CD14-positive monocyte (primary cell): ENCODE results near the gene LAMA1. TPM values are rescaled to one million over a fixed set of nuclear protein-coding genes. Genes with fewer than 3 reads are reported as not detected.

ENCODE experiments used
- DNase-seq, 3 donors: peaks; one replicate each; pipeline ENCODE4 v3.0.0-alpha.2; 2011 to 2022
- H2AFZ ChIP-seq: 2 replicates; pipeline ENCODE4 v1.6.0; 2012; ENCODE audit warnings: mild to moderate bottlenecking, low read depth, low read length, inconsistent platforms; ENCODE audit not compliant: insufficient read depth, poor library complexity, severe bottlenecking
- H3K27ac ChIP-seq, 2 donors: 1 replicate in 1 of 2; 2 replicates in 1 of 2; pipeline ENCODE4 v1.5.1; 2012 to 2013; ENCODE audit warnings: low read length in 2 of 2, control low read depth in 1 of 2, inconsistent platforms in 1 of 2, low read depth in 1 of 2, mild to moderate bottlenecking in 1 of 2
- H3K27me3 ChIP-seq, 2 donors: one replicate each; pipeline versions ENCODE4 v1.6.0 to v1.6.1; 2011 to 2013; ENCODE audit warnings: low read length in 2 of 2; ENCODE audit not compliant: control insufficient read depth in 2 of 2, insufficient read depth in 2 of 2
- H3K36me3 ChIP-seq, 2 donors: replicated peaks in 1 of 2; 1 replicate in 1 of 2; 2 replicates in 1 of 2; pipeline versions ENCODE4 v1.5.1 to v1.6.1; 2012 to 2013; ENCODE audit warnings: low read length in 2 of 2, control low read depth in 1 of 2, inconsistent platforms in 1 of 2, mild to moderate bottlenecking in 1 of 2; ENCODE audit not compliant: insufficient read depth in 2 of 2, control insufficient read depth in 1 of 2
- H3K4me1 ChIP-seq, 2 donors: 1 replicate in 1 of 2; 2 replicates in 1 of 2; pipeline versions ENCODE4 v1.5.1 to v1.6.1; 2012 to 2013; ENCODE audit warnings: low read length in 2 of 2, control low read depth in 1 of 2, inconsistent platforms in 1 of 2, mild to moderate bottlenecking in 1 of 2, moderate library complexity in 1 of 2; ENCODE audit not compliant: insufficient read depth in 2 of 2, control insufficient read depth in 1 of 2
- H3K4me2 ChIP-seq: replicated peaks from 2 replicates; pipeline ENCODE3; 2012; ENCODE audit warnings: low read length, moderate library complexity, mild to moderate bottlenecking; ENCODE audit not compliant: poor library complexity, severe bottlenecking; ENCODE audit errors: extremely low read depth
- H3K4me3 ChIP-seq, 3 experiments: fragments of 200-600 bp in 1 of 3; sonication (generic) in 1 of 3; replicated peaks in 1 of 3; 1 replicate in 2 of 3; 2 replicates in 1 of 3; pipeline ENCODE4 v1.5.1; 2011 to 2013; ENCODE audit warnings: low read length in 3 of 3, mild to moderate bottlenecking in 3 of 3, control low read depth in 2 of 3, low read depth in 2 of 3, inconsistent platforms in 1 of 3, moderate library complexity in 1 of 3
- H3K79me2 ChIP-seq: 2 replicates; pipeline ENCODE4 v1.6.0; 2012; ENCODE audit warnings: mild to moderate bottlenecking, control low read depth, inconsistent platforms, low read length, moderate library complexity; ENCODE audit not compliant: insufficient read depth
- H3K9ac ChIP-seq: 2 replicates; pipeline ENCODE4 v1.6.0; 2017; ENCODE audit warnings: low read length, mild to moderate bottlenecking; ENCODE audit not compliant: insufficient read depth, poor library complexity, severe bottlenecking
- H3K9me3 ChIP-seq, 2 donors: replicated peaks in 1 of 2; 1 replicate in 1 of 2; 2 replicates in 1 of 2; pipeline versions ENCODE4 v1.5.1 to v1.6.1; 2012 to 2013; ENCODE audit warnings: low read length in 2 of 2, control low read depth in 1 of 2; ENCODE audit not compliant: control insufficient read depth in 1 of 2, insufficient read depth in 1 of 2
- H4K20me1 ChIP-seq: 2 replicates; pipeline ENCODE4 v1.6.0; 2012; ENCODE audit warnings: mild to moderate bottlenecking, low read length, control low read depth, moderate library complexity; ENCODE audit not compliant: insufficient read depth
- H3K27ac Mint-ChIP-seq, 7 donors: one replicate each; pipeline ENCODE4 v1.8.0; 2020; ENCODE audit warnings: mild to moderate bottlenecking in 7 of 7, mixed read lengths in 7 of 7, moderate library complexity in 6 of 7, inconsistent platforms in 2 of 7
- H3K27me3 Mint-ChIP-seq, 3 donors: one replicate each; pipeline ENCODE4 v1.8.0; 2021 to 2022; ENCODE audit warnings: low read depth in 3 of 3, mild to moderate bottlenecking in 3 of 3, mixed read lengths in 3 of 3, moderate library complexity in 3 of 3, inconsistent platforms in 1 of 3
- H3K36me3 Mint-ChIP-seq, 2 donors: one replicate each; pipeline ENCODE4 v1.8.0; 2020; ENCODE audit warnings: mixed read lengths in 2 of 2, inconsistent platforms in 1 of 2, mild to moderate bottlenecking in 1 of 2
- H3K4me1 Mint-ChIP-seq: one replicate; pipeline ENCODE4 v1.8.0; 2020; ENCODE audit warnings: mild to moderate bottlenecking, mixed read lengths
- H3K4me3 Mint-ChIP-seq, 2 donors: one replicate each; pipeline ENCODE4 v1.8.0; 2020; ENCODE audit warnings: mild to moderate bottlenecking in 2 of 2, mixed read lengths in 2 of 2, moderate library complexity in 1 of 2
- H3K9me3 Mint-ChIP-seq, 7 donors: one replicate each; pipeline ENCODE4 v1.8.0; 2020 to 2022; ENCODE audit warnings: mixed read lengths in 7 of 7, mild to moderate bottlenecking in 6 of 7, moderate library complexity in 6 of 7, inconsistent platforms in 2 of 7
- WGBS: methylation state at CpG from one replicate; pipeline ENCODE4 v1.1.5; 2013; ENCODE audit warnings: missing lambda C conversion rate; ENCODE audit not compliant: insufficient coverage; 5-methylcytosine and 5-hydroxymethylcytosine counted together
- intact Hi-C, 2 donors: fragments of 100-400 bp; cut with micrococcal nuclease; formaldehyde crosslinking; loops; one replicate each; pipeline versions ENCODE4 v1.15.0 to v1.15.1; 2023
- polyA plus RNA-seq, 3 donors: library from polyadenylated mRNA; depleted of rRNA in 1 of 3; unstranded in 2 of 3; stranded (reverse) in 1 of 3; fragments of 300-500 nt in 2 of 3; fragments of >200 nt in 1 of 3; fragmentation: Illumina TruSeq in 2 of 3; gene quantifications; 1 replicate in 2 of 3; 2 replicates in 1 of 3; pipeline ENCODE4 v1.2.3, GENCODE V29; 2012 to 2021
- TF ChIP-seq, protein P1 (sequence below): fragments of 200-600 bp; IDR thresholded peaks from one replicate; pipeline ENCODE4 v1.8.0; 2022; ENCODE audit warnings: antibody characterized with exemption, mild to moderate bottlenecking

Gene LAMA1
- polyA plus RNA-seq, 3 donors, result not detected

DNA sequence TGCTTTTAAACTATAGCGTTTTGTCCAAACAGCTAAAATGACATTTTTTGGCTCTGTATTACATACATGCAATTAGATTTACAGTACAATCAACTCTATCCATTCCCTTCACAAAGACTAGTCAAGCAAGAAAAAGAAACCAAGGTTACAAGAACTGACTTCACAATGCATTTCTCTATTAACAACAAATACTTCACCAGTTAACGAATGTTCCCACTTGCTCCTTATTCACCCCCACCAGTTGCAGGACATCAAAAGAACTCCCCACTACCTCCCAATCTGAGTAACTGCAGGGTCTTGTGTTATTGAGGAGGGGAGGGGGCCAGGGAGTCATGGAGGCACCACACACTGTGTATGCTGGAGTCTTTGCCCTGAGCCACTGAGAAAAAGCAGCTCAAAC, 34.9 kb downstream of the LAMA1 start:
- H3K27me3 Mint-ChIP-seq, result peaks cover 1 to 2% (median 2%) of the 10 kb centered on the region in 3 donors

DNA sequence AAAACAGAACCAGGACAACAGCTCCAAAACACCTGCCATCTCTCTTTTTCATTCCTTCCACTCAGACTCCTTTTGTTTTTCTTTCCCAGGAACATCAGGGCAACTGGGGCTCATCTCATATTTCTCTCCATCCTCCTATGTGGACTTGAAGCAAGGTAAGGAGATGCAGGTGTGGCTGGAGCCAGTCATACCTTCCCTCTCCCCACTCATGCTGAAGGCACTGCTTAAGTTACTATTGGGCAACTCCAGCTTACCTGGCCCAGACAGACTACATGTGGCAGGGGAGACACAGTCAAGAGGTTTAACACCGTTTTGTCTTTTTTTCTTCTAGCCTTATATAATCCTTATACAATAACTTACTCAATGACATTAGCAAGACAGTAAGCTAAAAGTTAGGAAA, 38.4 kb downstream of the LAMA1 start:
- H3K27me3 ChIP-seq, result no peaks in the 10 kb centered on the region
- H3K9me3 ChIP-seq, result no peaks in the 10 kb centered on the region
- DNase-seq, result no peak
- no peak overlapping the region for H2AFZ ChIP-seq
- no peak overlapping the region for H3K27ac Mint-ChIP-seq
- H3K9ac ChIP-seq, result no peak overlapping the region
- no peaks in the 10 kb centered on the region for H3K9me3 Mint-ChIP-seq
- no peak overlapping the region for H3K4me2 ChIP-seq
- no peaks in the 10 kb centered on the region for H3K4me1 ChIP-seq
- no peak overlapping the region for H3K27ac ChIP-seq
- intact Hi-C loops, result no loop called here
- TF ChIP-seq, protein P1, sequence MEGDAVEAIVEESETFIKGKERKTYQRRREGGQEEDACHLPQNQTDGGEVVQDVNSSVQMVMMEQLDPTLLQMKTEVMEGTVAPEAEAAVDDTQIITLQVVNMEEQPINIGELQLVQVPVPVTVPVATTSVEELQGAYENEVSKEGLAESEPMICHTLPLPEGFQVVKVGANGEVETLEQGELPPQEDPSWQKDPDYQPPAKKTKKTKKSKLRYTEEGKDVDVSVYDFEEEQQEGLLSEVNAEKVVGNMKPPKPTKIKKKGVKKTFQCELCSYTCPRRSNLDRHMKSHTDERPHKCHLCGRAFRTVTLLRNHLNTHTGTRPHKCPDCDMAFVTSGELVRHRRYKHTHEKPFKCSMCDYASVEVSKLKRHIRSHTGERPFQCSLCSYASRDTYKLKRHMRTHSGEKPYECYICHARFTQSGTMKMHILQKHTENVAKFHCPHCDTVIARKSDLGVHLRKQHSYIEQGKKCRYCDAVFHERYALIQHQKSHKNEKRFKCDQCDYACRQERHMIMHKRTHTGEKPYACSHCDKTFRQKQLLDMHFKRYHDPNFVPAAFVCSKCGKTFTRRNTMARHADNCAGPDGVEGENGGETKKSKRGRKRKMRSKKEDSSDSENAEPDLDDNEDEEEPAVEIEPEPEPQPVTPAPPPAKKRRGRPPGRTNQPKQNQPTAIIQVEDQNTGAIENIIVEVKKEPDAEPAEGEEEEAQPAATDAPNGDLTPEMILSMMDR, result no peak
- H3K4me3 ChIP-seq, result no peak overlapping the region
- no peak overlapping the region for H3K4me3 Mint-ChIP-seq
- no peaks in the 10 kb centered on the region for H3K4me1 Mint-ChIP-seq
- no peaks in the 10 kb centered on the region for H3K36me3 Mint-ChIP-seq
- WGBS, result no CpG with 5 or more reads among the region's 1 CpG
- no peaks in the 10 kb centered on the region for H4K20me1 ChIP-seq
- no peaks in the 10 kb centered on the region for H3K36me3 ChIP-seq
- H3K79me2 ChIP-seq, result no peaks in the 10 kb centered on the region
- H3K27me3 Mint-ChIP-seq, result peaks cover 1 to 3% (median 2%) of the 10 kb centered on the region in 3 donors

More for the DNA sequence above, 34.9 kb downstream of the LAMA1 start:
- intact Hi-C loops, result no loop called here
- H3K27me3 ChIP-seq, result no peaks in the 10 kb centered on the region
- Mint-ChIP-seq H3K4me1 (no peaks in the 10 kb centered on the region), H3K4me3 (no peak overlapping the region), H3K36me3 (no peaks in the 10 kb centered on the region), H3K9me3 (no peaks in the 10 kb centered on the region), H3K27ac (no peak overlapping the region)
- H3K79me2 ChIP-seq, result no peaks in the 10 kb centered on the region
- no peak overlapping the region for H2AFZ ChIP-seq
- no peak for DNase-seq
- no peaks in the 10 kb centered on the region for H3K9me3 ChIP-seq
- H3K27ac ChIP-seq, result no peak overlapping the region
- no peaks in the 10 kb centered on the region for H4K20me1 ChIP-seq
- no peak overlapping the region for H3K4me2 ChIP-seq
- no peaks in the 10 kb centered on the region for H3K4me1 ChIP-seq
- no peaks in the 10 kb centered on the region for H3K36me3 ChIP-seq
- WGBS, result 100% methylated on average over 1 of the region's 2 CpGs
- no peak overlapping the region for H3K4me3 ChIP-seq
- TF ChIP-seq, protein P1, result no peak
- H3K9ac ChIP-seq, result no peak overlapping the region
